Mesothelial cell of epicardium (in vitro differentiated cells): ENCODE measurements around the gene UBE2R2. TPM values are rescaled to one million over a fixed set of nuclear protein-coding genes. Genes with fewer than 3 reads are reported as not detected.
A peak's percentile ranks its signal among the peaks of the same experiment; 100 is the strongest.

Source experiments
- DNase-seq, 2 experiments: peaks; one replicate each; pipeline ENCODE4 v3.0.0; 2021; ENCODE audit warnings: low spot score in 2 of 2; ENCODE audit not compliant: unreplicated experiment in 2 of 2
- H3K27ac Mint-ChIP-seq: 2 replicates; pipeline ENCODE4 v1.8.0; 2021; ENCODE audit warnings: mixed read lengths
- H3K27me3 Mint-ChIP-seq: 2 replicates; pipeline ENCODE4 v1.8.0; 2021; ENCODE audit warnings: low read depth, mixed read lengths
- H3K36me3 Mint-ChIP-seq: 2 replicates; pipeline ENCODE4 v1.8.0; 2021; ENCODE audit warnings: mixed read lengths
- H3K4me1 Mint-ChIP-seq: 2 replicates; pipeline ENCODE4 v1.8.0; 2021; ENCODE audit warnings: mixed read lengths
- H3K4me3 Mint-ChIP-seq: 2 replicates; pipeline ENCODE4 v1.8.0; 2021; ENCODE audit warnings: mild to moderate bottlenecking, moderate library complexity, mixed read lengths
- H3K9me3 Mint-ChIP-seq: 2 replicates; pipeline ENCODE4 v1.8.0; 2021; ENCODE audit warnings: mixed read lengths
- total RNA-seq: library from RNA; stranded (reverse); gene quantifications from 3 replicates; pipeline ENCODE4 v1.2.1, GENCODE V29; 2021
- TF ChIP-seq, protein P1 (sequence below): fragments of 200-600 bp; sonication (generic); IDR thresholded peaks from one replicate; pipeline ENCODE4 v1.5.0; 2021; ENCODE audit warnings: antibody characterized with exemption; ENCODE audit not compliant: unreplicated experiment

The UBE2R2 gene
- total RNA-seq, 1 donor from 2014 or later: 59.9 TPM

DNA sequence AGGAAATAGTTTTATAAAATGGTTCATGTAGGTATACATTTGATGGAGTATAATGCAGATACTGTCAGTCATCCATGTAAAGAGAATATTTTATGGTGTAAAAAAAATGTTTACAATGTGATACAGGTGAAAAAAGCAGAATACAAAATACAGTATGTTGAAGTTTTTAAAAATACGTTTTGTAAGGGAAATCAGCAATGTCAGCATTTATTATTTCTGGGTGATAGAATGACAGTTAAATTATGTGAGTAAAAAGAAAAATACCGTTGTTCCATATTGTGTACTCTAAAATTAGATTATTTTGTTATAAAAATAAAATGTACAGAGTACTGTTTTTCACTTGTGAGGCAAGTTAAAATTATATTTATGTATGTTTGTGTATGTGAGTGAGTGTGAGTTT is 69.0 kb downstream of the UBE2R2 start:
- H3K36me3 Mint-ChIP-seq: peaks cover 14% of the 10 kb centered on the region
- no peak overlapping the region for H3K27ac Mint-ChIP-seq
- no peak for DNase-seq
- peaks cover 3% of the 10 kb centered on the region for H3K9me3 Mint-ChIP-seq
- no peak overlapping the region for H3K4me3 Mint-ChIP-seq
- TF ChIP-seq, protein P1, sequence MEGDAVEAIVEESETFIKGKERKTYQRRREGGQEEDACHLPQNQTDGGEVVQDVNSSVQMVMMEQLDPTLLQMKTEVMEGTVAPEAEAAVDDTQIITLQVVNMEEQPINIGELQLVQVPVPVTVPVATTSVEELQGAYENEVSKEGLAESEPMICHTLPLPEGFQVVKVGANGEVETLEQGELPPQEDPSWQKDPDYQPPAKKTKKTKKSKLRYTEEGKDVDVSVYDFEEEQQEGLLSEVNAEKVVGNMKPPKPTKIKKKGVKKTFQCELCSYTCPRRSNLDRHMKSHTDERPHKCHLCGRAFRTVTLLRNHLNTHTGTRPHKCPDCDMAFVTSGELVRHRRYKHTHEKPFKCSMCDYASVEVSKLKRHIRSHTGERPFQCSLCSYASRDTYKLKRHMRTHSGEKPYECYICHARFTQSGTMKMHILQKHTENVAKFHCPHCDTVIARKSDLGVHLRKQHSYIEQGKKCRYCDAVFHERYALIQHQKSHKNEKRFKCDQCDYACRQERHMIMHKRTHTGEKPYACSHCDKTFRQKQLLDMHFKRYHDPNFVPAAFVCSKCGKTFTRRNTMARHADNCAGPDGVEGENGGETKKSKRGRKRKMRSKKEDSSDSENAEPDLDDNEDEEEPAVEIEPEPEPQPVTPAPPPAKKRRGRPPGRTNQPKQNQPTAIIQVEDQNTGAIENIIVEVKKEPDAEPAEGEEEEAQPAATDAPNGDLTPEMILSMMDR: no peak
- no peaks in the 10 kb centered on the region for H3K27me3 Mint-ChIP-seq
- H3K4me1 Mint-ChIP-seq: peaks cover 29% of the 10 kb centered on the region

DNA sequence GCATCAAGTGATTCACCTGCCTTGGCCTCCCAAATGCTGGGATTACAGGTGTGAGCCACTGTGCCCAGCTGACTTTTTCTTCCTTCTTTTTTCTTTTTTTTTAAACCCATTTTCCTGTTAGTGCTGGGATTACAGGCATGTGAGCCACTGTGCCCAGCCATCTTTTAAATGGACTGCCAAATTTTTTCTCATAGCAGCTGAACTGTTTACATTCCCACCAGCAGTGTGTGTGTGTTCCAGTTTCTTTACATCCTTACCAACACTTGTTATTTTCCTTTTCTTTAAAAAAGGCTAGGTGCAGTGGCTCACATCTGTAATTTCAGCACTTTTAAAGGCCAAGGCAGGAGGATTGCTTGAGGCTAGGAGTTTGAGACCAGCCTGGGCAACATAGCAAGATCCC is 76.9 kb downstream of the UBE2R2 start:
- no peak overlapping the region for H3K4me3 Mint-ChIP-seq
- H3K36me3 Mint-ChIP-seq: peaks cover 26% of the 10 kb centered on the region
- no peaks in the 10 kb centered on the region for H3K27me3 Mint-ChIP-seq
- H3K9me3 Mint-ChIP-seq: peaks cover 3% of the 10 kb centered on the region
- H3K4me1 Mint-ChIP-seq: no peaks in the 10 kb centered on the region
- TF ChIP-seq, protein P1: no peak
- no peak overlapping the region for H3K27ac Mint-ChIP-seq
- no peak for DNase-seq

DNA sequence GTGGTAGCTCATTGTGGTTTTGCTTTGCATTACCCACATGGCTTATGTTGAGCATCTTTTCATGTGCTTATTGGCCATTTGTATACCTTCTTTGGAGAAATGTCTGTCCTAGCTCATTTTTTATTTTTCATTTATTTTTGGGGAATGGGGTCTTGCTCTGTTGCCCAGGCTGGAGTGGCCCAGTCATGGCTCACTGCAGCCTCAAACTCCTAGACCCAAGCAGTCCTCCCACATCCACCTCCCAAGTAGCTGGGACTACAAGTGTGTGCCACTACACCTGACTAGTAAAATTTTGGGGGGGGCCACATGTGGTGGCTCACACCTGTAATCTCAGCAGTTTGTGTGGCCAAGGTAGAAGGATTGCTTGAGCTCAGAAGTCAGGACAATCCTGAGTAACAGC is 77.4 kb downstream of the UBE2R2 start:
- Mint-ChIP-seq H3K9me3 (peaks cover 3% of the 10 kb centered on the region), H3K27ac (no peak overlapping the region), H3K4me3 (no peak overlapping the region), H3K27me3 (no peaks in the 10 kb centered on the region), H3K4me1 (no peaks in the 10 kb centered on the region), H3K36me3 (peaks cover 26% of the 10 kb centered on the region)
- no peak for DNase-seq
- TF ChIP-seq, protein P1: no peak

DNA sequence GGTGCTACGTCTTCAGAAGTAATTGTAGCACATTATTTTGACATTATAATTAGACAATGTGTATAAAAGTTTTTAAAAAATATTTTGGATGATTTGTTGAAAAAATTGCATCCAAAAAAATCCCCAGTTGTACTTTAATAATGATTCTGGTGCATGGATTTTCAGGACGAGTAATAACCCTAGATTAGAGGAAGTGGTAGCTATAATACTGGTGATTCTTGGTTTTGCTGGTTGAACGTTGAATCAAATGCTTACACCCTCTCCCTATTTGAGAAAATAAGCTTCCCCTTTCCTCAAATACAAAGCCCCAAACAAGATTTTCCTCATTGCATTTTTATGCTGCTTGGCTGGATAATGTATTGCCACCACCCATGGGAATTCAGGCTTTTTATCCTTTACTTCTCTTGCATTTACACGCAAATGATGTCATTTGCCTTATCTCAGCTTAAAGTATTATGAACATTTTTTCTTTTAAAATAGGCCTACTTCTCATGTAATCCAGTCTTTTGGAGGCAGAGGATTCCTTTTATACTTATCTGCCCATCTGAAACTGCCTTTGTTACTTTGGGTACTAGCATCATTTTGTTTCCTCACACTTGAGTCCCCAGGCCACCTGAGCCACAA is 86.3 kb downstream of the UBE2R2 start:
- DNase-seq: no peak
- Mint-ChIP-seq H3K9me3 (no peaks in the 10 kb centered on the region), H3K36me3 (peaks cover 19% of the 10 kb centered on the region), H3K4me3 (no peak overlapping the region), H3K27ac (peak overlapping the region; percentile 28), H3K27me3 (no peaks in the 10 kb centered on the region), H3K4me1 (peaks cover 15% of the 10 kb centered on the region)
- TF ChIP-seq, protein P1: no peak

DNA sequence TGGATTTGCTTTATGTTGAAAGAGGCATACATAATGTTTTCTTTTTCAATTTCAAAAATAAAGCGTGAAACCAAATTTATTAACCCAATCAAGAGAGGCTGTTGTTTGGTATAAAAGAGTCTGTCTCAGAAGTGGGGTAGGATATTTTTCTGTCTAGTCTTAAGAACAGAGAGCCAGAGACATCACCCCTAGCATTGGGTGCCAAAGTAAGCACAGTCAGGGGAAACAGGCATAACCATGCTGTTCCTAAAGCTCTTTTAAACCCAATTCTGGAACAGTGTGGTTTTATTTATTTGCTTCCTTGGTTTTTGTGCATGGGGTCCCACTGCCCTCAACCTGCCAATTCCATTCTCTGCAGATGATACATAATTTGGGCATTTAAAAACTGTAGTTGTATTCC is 88.2 kb downstream of the UBE2R2 start:
- Mint-ChIP-seq H3K27ac (no peak overlapping the region), H3K36me3 (peaks cover 22% of the 10 kb centered on the region), H3K4me1 (peaks cover 15% of the 10 kb centered on the region), H3K27me3 (no peaks in the 10 kb centered on the region), H3K9me3 (no peaks in the 10 kb centered on the region), H3K4me3 (no peak overlapping the region)
- TF ChIP-seq, protein P1: no peak
- DNase-seq: no peak

DNA sequence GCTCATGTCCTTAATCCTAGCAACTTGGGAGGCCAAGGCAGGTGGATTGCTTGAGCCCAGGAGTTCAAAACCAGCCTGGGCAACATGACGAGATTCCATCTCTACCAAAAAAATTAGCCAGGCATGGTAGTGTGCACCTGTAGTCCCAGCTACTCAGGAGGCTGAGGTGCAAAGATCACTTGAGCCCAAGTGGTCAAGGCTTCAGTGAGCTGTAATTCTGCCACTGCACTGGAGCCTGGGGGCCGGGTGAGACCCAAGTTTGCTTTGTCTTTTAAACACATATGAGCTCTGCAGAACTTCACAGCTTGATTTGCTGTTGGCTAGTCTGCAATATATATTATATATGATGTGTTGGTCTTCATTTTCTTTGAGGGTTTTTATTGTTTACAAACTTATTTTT is 89.8 kb downstream of the UBE2R2 start:
- Mint-ChIP-seq H3K36me3 (peaks cover 14% of the 10 kb centered on the region), H3K9me3 (no peaks in the 10 kb centered on the region), H3K4me3 (no peak overlapping the region)

More for the DNA sequence above, 89.8 kb downstream of the UBE2R2 start:
- TF ChIP-seq, protein P1: no peak
- Mint-ChIP-seq H3K27me3 (no peaks in the 10 kb centered on the region), H3K27ac (peak overlapping the region; percentile 7), H3K4me1 (peaks cover 15% of the 10 kb centered on the region)
- no peak for DNase-seq
